OCI-LY1 (cell line): ENCODE results near the gene NABP1.

ENCODE experiments used
- H2AFZ ChIP-seq: fragments of 200-600 bp; sonication (generic), shearing (Covaris generic); 2 replicates; pipeline ENCODE4 v1.6.0; 2014; ENCODE audit warnings: antibody characterized with exemption, mild to moderate bottlenecking, low read length
- H3F3A ChIP-seq: fragments of 200-600 bp; sonication (generic), shearing (Covaris generic); 2 replicates; pipeline ENCODE4 v1.6.0; 2014; ENCODE audit warnings: mild to moderate bottlenecking, antibody characterized with exemption, low read length, moderate library complexity; ENCODE audit not compliant: insufficient read depth
- H3K27ac ChIP-seq: fragments of 200-600 bp; sonication (generic); 2 replicates; pipeline ENCODE4 v1.5.1; 2014; ENCODE audit warnings: low read length, mixed run types, mild to moderate bottlenecking, low read depth; ENCODE audit not compliant: poor library complexity, severe bottlenecking
- H3K27me3 ChIP-seq: fragments of 200-600 bp; sonication (generic); 2 replicates; pipeline ENCODE4 v1.6.0; 2014; ENCODE audit warnings: antibody characterized with exemption, mild to moderate bottlenecking, low read length, moderate library complexity; ENCODE audit not compliant: insufficient read depth
- H3K36me3 ChIP-seq: fragments of 200-600 bp; sonication (generic); 2 replicates; pipeline ENCODE4 v1.6.1; 2014; ENCODE audit warnings: mild to moderate bottlenecking, antibody characterized with exemption, low read length, moderate library complexity, mixed read lengths; ENCODE audit not compliant: insufficient read depth
- H3K4me1 ChIP-seq: fragments of 200-600 bp; sonication (generic); 2 replicates; pipeline ENCODE4 v1.5.1; 2014; ENCODE audit warnings: mild to moderate bottlenecking, low read length, moderate library complexity; ENCODE audit not compliant: insufficient read depth, severe bottlenecking
- H3K4me2 ChIP-seq: fragments of 200-600 bp; sonication (generic), shearing (Covaris generic); 2 replicates; pipeline ENCODE4 v1.6.1; 2014; ENCODE audit warnings: low read length
- H3K4me3 ChIP-seq: fragments of 200-600 bp; sonication (generic); 2 replicates; pipeline ENCODE4 v1.5.1; 2014; ENCODE audit warnings: low read length, low read depth, mild to moderate bottlenecking, mixed read lengths; ENCODE audit not compliant: poor library complexity, severe bottlenecking
- H3K79me2 ChIP-seq: fragments of 200-600 bp; shearing (Covaris generic); 2 replicates; pipeline ENCODE4 v1.6.1; 2016; ENCODE audit warnings: mixed run types, low read length, mixed read lengths; ENCODE audit not compliant: insufficient read depth
- H3K9ac ChIP-seq: fragments of 200-600 bp; sonication (generic), shearing (Covaris generic); 2 replicates; pipeline ENCODE4 v1.6.1; 2014; ENCODE audit warnings: mild to moderate bottlenecking, low read length, mixed read lengths
- H3K9me2 ChIP-seq: fragments of 200-600 bp; sonication (generic), shearing (Covaris generic); 2 replicates; pipeline ENCODE4 v1.6.1; 2014; ENCODE audit warnings: low read depth, mild to moderate bottlenecking, low read length, mixed read lengths
- H3K9me3 ChIP-seq: fragments of 200-600 bp; shearing (Covaris generic); 2 replicates; pipeline ENCODE4 v1.6.1; 2014; ENCODE audit warnings: low read length, mixed read lengths
- H4K20me1 ChIP-seq: fragments of 200-600 bp; sonication (generic), shearing (Covaris generic); 2 replicates; pipeline ENCODE4 v1.6.0; 2016; ENCODE audit warnings: mild to moderate bottlenecking, low read length; ENCODE audit not compliant: insufficient read depth
- CTCF ChIP-seq: fragments of 200-600 bp; sonication (generic), shearing (Covaris generic); IDR thresholded peaks from 2 replicates; pipeline ENCODE4 v1.5.1; 2017; ENCODE audit warnings: mild to moderate bottlenecking, antibody characterized with exemption, low read length, moderate library complexity, mixed read lengths
- EZH2 ChIP-seq: fragments of 200-600 bp; sonication (generic), shearing (Covaris generic); IDR thresholded peaks from 2 replicates; pipeline ENCODE4 v1.8.0; 2017; ENCODE audit warnings: borderline replicate concordance, mixed run types, mild to moderate bottlenecking, antibody characterized with exemption, low read length, moderate library complexity, mixed read lengths

The NABP1 gene

DNA sequence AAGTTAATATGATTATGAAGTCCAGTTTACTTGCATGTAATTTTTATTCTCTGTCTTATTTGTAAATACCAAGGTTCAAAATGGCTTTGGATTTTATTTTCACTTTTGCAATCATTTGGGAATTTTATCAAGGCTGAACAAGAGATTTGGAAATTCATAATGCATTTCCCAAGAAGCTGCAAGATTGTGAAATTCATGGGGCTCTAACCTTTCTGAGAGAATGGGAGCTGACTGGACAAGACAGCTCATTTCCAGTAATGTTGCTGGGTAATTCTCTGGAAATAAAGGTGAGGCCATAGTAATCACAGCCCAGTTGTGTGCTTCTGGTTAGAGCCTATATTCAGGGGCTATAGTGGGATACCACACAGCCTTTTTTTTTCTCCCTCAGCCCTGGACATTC lies 21.5 kb upstream of the NABP1 start:
- no peaks in the 10 kb centered on the region for H3K4me1 ChIP-seq
- H3K4me3 ChIP-seq: no peak overlapping the region
- no peaks in the 10 kb centered on the region for H3F3A ChIP-seq
- H3K9ac ChIP-seq: no peak overlapping the region
- no peak for TF ChIP-seq CTCF
- no peak for TF ChIP-seq EZH2
- no peak overlapping the region for H3K4me2 ChIP-seq
- H3K9me2 ChIP-seq: no peaks in the 10 kb centered on the region
- no peaks in the 10 kb centered on the region for H3K79me2 ChIP-seq
- no peak overlapping the region for H3K27ac ChIP-seq
- no peaks in the 10 kb centered on the region for H4K20me1 ChIP-seq
- no peak overlapping the region for H2AFZ ChIP-seq
- H3K9me3 ChIP-seq: no peaks in the 10 kb centered on the region
- H3K27me3 ChIP-seq: no peaks in the 10 kb centered on the region
- H3K36me3 ChIP-seq: no peaks in the 10 kb centered on the region

- H3K4me1 ChIP-seq: no peaks in the 10 kb centered on the region
- no peak overlapping the region for H2AFZ ChIP-seq
- no peak for TF ChIP-seq CTCF
- TF ChIP-seq EZH2: no peak
- no peaks in the 10 kb centered on the region for H3K9me3 ChIP-seq
- no peaks in the 10 kb centered on the region for H3K79me2 ChIP-seq
- no peak overlapping the region for H3K27ac ChIP-seq
- H3K27me3 ChIP-seq: no peaks in the 10 kb centered on the region
- H3K9ac ChIP-seq: no peak overlapping the region
- H3K4me3 ChIP-seq: no peak overlapping the region
- no peak overlapping the region for H3K4me2 ChIP-seq
- H4K20me1 ChIP-seq: no peaks in the 10 kb centered on the region
- H3F3A ChIP-seq: no peaks in the 10 kb centered on the region
- no peaks in the 10 kb centered on the region for H3K9me2 ChIP-seq
- H3K36me3 ChIP-seq: no peaks in the 10 kb centered on the region
These were observed 21.1 kb upstream of the NABP1 start for GRCh38 chr2:191656792-191657191.

GRCh38 chr2:191657977-191658376 lies 20.0 kb upstream of the NABP1 start:
- TF ChIP-seq EZH2 (no peak), CTCF (no peak)
- no peak overlapping the region for H3K4me3 ChIP-seq
- H3K36me3 ChIP-seq: no peaks in the 10 kb centered on the region
- H3K27me3 ChIP-seq: no peaks in the 10 kb centered on the region
- H2AFZ ChIP-seq: no peak overlapping the region
- H3K4me2 ChIP-seq: no peak overlapping the region
- no peak overlapping the region for H3K9ac ChIP-seq
- H3K9me3 ChIP-seq: no peaks in the 10 kb centered on the region
- H4K20me1 ChIP-seq: no peaks in the 10 kb centered on the region
- no peaks in the 10 kb centered on the region for H3K9me2 ChIP-seq
- H3F3A ChIP-seq: no peaks in the 10 kb centered on the region
- H3K27ac ChIP-seq: no peak overlapping the region
- no peaks in the 10 kb centered on the region for H3K79me2 ChIP-seq
- H3K4me1 ChIP-seq: no peaks in the 10 kb centered on the region
